ENCODE measurements around the gene C6orf89.

DNA sequence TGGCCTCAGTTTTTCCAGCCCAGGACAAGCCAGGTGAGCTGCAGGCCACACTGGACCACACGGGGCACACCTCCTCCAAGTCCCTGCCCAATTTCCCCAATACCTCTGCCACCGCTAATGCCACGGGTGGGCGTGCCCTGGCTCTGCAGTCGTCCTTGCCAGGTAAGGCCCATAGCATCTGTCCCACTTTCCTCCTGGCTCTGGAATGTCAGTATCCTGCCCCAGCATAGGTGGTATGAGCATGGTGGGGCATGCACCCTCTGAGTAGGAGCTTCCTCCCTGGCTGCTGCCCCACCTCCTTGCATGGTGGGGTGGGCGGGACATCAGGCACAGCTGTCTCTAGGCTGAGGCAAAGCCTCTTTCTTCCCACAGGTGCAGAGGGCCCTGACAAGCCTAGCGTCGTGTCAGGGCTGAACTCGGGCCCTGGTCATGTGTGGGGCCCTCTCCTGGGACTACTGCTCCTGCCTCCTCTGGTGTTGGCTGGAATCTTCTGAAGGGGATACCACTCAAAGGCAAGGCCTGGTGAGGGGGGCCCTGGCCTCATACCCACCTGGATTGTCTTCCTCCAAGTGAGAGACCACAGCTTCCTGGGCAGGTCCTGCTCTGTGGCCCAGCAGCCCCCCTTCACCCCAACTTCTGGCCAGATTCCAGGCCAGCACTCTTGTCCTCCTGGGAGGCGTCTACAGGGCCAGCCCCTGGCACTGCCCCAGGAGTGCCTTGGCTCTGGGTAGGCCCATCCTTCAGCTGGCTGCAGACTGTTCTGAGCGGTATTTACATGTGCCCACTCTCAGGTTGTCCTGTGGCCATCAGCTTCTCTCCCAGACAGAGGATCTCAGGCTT is 77.9 kb downstream of the C6orf89 start:
- TF ChIP-seq, protein P1, sequence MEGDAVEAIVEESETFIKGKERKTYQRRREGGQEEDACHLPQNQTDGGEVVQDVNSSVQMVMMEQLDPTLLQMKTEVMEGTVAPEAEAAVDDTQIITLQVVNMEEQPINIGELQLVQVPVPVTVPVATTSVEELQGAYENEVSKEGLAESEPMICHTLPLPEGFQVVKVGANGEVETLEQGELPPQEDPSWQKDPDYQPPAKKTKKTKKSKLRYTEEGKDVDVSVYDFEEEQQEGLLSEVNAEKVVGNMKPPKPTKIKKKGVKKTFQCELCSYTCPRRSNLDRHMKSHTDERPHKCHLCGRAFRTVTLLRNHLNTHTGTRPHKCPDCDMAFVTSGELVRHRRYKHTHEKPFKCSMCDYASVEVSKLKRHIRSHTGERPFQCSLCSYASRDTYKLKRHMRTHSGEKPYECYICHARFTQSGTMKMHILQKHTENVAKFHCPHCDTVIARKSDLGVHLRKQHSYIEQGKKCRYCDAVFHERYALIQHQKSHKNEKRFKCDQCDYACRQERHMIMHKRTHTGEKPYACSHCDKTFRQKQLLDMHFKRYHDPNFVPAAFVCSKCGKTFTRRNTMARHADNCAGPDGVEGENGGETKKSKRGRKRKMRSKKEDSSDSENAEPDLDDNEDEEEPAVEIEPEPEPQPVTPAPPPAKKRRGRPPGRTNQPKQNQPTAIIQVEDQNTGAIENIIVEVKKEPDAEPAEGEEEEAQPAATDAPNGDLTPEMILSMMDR (IDR thresholded peaks at IDR 0.05; ENCODE audit: low read length) = no peak
- TF ChIP-seq EZH2 (optimal IDR thresholded peaks at IDR 0.05; ENCODE audit: low read depth, low read length) = no peak
